Subcutaneous adipose tissue (tissue), 4 donors: ENCODE results near the gene PEX3. TPM values are rescaled to one million over a fixed set of nuclear protein-coding genes. Genes with fewer than 3 reads are reported as not detected.

ENCODE experiments used
- total RNA-seq, 4 donors: library from RNA; depleted of rRNA; stranded (reverse); fragments of >200 nt; gene quantifications; one replicate each; pipeline ENCODE4 v1.1.0, GENCODE V29; 2016
- TF ChIP-seq, protein P1 (sequence below): fragments of 450-650 bp; IDR thresholded peaks from one replicate; pipeline ENCODE4 v1.5.1; 2016; ENCODE audit warnings: low read depth, mild to moderate bottlenecking, control low read depth, antibody characterized with exemption, moderate library complexity

Gene PEX3, protein sequence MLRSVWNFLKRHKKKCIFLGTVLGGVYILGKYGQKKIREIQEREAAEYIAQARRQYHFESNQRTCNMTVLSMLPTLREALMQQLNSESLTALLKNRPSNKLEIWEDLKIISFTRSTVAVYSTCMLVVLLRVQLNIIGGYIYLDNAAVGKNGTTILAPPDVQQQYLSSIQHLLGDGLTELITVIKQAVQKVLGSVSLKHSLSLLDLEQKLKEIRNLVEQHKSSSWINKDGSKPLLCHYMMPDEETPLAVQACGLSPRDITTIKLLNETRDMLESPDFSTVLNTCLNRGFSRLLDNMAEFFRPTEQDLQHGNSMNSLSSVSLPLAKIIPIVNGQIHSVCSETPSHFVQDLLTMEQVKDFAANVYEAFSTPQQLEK
- total RNA-seq = 10 to 100 TPM in 3 of 4 donors, 1 to 10 TPM in 1; 7.3 to 14.3 (median 12.4) TPM

DNA sequence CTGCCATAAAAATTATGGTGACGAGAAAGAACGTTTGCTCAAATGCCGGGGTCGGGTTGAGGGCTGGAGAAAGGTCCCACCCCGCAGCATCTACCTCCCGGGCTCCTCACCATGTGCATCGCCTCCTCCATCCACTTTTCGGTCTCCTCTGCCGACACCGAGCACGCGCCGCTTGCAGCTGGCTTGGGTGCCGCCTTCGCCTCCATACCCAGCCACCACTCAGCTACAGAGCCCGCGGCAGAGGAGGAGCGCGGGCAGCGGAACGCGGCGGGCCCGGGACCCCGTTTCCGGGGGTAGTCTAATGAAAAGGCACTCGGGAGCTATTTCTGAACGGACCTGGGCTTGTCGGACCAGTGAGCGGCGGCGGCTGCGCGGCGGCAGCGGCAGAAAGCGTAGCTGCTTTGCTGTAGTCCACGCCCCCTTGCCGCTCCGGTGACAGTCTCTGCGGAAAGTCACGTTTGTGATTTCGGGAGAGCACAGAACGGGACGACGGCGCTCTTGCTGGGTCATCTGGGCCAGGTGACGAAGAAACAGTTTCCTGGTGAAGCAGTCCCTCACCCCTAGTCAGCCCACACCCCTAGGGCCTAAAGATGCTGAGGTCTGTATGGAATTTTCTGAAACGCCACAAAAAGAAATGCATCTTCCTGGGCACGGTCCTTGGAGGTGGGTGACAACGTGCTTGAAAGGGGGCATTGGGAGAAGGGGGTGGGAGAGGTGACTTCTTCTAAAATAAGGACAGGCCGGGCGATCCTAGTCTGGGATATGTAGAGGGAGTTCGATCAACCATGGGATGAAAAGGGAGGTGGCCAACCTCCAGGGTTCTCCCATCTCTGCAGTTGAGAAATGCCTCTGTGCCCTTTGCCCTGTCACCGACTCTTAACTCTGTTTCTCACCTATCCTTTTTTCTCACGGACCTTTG is at the start of gene PEX3, which contains the start of gene ADAT2:
Gene PEX3, plus strand, starts transcription at position 353 of the 919 bp plus-strand sequence. Its CDS starts 238 bp downstream, at position 591.
Gene ADAT2, minus strand, starts transcription at position 243 of the 919 bp plus-strand sequence. Its CDS starts 37 bp downstream, at position 206.
- TF ChIP-seq, protein P1, sequence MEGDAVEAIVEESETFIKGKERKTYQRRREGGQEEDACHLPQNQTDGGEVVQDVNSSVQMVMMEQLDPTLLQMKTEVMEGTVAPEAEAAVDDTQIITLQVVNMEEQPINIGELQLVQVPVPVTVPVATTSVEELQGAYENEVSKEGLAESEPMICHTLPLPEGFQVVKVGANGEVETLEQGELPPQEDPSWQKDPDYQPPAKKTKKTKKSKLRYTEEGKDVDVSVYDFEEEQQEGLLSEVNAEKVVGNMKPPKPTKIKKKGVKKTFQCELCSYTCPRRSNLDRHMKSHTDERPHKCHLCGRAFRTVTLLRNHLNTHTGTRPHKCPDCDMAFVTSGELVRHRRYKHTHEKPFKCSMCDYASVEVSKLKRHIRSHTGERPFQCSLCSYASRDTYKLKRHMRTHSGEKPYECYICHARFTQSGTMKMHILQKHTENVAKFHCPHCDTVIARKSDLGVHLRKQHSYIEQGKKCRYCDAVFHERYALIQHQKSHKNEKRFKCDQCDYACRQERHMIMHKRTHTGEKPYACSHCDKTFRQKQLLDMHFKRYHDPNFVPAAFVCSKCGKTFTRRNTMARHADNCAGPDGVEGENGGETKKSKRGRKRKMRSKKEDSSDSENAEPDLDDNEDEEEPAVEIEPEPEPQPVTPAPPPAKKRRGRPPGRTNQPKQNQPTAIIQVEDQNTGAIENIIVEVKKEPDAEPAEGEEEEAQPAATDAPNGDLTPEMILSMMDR = no peak

DNA sequence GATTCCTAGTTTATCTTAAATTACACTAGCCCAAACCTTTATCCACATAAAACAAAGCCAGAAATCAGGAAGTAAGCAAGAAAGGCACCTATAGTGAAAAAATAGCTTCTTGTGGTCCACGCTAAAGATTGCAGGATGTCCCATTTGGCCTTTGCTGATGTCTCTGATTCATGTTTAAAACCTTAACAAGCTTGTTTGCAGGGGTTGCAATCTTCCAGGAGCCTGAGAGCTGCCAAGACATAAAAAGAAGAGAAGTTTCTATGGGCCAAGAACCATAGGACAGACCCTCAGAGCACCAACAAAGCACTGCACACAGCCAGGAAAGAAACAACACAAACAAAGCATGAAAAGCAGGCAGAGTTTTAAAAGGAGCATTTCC is 49.5 kb upstream of the PEX3 start:
- TF ChIP-seq, protein P1 = no peak

DNA sequence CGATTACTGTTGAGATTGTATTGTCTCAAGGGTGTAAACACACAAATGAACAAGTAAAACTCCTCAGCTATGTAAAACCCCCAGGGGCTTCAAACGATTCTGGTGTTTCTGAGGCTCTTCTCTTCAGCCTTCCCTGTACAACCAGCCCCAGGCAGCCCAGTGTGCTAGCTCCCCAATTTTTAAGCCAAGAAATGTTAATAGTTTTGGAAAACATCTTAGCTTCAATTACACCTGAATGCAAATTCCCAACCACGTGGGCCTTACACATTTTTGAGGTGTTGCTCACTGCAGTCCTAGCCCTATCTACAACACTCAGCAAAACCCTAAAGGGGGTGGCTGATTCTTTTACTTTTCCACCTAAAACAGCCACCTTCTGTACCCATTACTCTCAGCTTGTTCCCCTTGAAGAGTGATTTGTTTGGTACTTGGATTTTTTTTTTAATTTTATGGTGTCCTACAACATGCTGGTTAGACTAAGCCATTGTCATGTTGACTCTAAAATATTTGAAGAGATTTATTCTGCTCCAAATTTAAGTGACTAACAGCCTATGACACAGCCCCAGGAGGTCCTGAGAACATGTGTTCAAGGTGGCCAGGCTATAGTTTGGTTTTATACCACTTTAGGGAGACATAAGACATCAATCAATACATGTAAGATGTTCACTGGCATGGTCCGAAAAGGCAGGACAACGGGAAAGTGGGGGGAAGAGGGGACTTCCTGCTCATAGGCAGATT is 48.8 kb upstream of the PEX3 start:
- TF ChIP-seq, protein P1 = no peak

DNA sequence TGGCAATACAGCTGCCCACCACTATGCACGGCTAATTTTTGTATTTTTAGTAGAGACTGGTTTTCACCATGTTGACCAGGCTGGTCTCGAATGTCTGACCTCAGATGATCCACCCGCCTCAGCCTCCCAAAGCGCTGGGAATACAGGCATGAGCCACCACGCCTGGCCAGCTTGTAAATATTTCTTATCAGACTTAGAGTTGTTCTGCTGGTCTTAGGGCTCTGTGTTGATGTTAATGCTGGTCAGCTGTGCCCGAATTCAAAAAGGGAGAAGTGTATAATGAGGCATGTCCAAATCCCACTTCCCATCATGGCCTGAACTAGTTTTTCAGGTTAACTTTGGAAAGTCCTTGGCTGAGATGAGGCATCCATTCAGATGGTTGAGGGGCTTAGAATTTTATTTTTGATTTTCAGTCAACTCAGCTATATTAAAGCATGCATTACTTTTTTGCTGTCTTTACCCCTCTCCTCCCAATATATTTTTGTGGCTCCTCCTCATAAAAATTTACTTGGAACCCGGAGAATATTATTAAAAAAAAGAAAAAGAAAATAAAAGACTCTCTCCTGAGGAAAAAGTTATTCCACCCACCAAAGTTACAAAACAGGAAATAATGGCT is 47.8 kb upstream of the PEX3 start:
- TF ChIP-seq, protein P1 = no peak

DNA sequence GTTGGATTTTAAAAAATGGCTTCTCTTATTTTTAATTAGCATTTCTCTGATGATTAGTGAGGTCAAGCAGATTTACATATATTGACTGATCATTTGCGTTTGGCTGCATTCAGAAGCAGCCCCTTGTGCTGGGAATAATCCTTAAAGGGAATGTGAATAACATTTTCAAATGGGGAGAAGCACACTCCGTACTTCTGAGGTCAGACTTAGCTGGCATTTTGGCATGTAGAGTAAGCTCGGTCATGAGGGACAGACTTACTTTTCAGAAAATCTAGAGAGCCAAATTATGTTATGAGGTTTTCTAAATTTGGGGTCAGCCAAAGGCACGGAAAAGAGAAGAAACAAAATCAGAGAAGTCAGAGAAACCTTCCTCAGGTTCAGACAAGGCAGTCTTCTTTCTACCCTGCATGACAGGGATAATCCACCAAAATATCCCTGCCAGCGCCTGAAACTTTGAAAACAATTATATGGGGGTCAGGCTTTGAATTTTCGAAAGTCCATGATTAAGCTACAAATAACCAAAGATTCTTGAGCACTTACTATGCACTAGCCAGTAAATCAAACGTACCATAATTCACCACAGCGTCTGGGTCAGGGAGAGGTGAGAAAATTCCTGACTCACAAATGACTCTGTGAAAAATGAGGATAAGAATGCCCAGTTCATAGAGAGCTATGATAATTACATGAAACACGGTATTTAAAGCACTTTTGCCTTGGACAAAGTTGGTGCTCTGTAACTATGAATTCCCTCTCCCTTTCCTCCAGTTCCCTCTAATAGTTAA is 45.0 kb upstream of the PEX3 start:
- TF ChIP-seq, protein P1 = no peak

DNA sequence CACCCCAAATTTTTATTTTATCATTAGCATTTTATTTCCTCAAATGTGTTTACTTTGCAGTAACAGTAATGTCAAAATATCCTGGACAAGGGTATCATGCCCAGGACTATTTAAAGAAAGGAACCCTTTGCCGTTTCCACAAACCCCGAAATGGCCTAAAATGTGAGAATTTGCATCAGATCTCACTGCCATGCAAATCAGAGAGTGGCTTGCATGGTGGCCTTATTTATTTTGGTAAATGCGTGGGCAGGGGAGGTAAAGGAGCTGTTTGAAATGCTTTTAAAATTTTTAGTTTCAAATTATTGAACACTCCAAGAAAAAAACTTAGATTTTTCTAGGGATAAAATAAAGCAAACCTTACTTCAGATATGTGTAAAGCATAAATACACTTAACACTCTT is 43.9 kb upstream of the PEX3 start:
- TF ChIP-seq, protein P1 = no peak
